NCI-H1436 (cell line): Measurements from ENCODE around the gene GNA14.
"Not testable (repeated sequence)": the region's sequence is repeated elsewhere in the genome, so short reads cannot be mapped to it uniquely, and the experiment has no call there.

Source experiments
- DNase-seq: peaks from one replicate; lab custom pipeline; 2025; lab: John Stamatoyannopoulos, UW

The GNA14 gene

DNA sequence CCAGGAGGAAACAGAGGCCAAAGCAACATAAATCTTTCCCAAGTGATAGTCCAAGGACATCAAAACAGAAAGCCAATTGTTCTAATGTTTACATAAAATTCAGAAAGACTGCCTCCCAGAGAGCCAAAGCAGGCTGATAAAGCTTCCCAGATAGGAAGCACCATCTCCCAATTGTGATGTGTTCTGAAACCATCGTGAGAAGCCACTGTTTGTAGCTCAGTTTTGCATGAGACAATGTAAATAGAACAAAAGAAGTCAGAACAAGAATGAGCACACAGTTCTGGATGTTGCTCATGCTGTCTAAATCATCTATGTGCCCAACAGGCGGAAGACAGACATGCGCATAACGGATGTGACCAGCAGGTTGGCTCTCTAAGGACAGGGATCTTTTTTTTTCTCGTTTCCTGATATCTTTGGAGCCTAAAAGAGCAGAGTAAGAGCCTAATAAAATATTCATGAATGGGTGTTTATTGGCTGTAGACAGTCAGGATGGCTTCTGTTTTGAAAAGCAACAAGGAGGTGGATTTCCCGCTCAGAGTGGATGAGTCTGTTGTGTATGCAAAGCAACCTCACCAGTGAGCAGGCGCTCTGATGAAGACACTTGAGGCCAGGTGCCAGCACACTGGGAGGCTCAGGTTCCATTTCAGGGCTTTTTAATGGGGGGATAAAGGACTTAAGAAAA, 113.6 kb downstream of the GNA14 start:
- no peak for DNase-seq

DNA sequence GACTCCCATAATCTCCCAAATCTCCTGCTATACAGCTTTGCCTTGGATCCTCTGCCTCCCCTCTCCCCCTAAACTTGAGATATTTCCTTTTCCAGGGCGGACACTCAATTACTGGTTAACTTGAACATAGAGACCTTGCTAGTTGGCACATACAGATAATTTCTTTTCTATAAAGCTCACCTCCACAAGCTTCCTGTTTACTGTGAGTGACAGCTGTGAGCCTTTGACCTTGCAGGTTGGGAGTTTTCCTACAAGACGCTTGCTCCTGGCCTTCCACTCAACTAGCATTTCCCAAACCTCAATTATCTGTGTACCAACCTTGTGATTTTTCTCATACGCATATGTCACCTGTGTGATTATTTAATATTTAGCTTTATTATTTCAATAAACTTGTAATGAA, 114.5 kb downstream of the GNA14 start:
- DNase-seq, result no peak

DNA sequence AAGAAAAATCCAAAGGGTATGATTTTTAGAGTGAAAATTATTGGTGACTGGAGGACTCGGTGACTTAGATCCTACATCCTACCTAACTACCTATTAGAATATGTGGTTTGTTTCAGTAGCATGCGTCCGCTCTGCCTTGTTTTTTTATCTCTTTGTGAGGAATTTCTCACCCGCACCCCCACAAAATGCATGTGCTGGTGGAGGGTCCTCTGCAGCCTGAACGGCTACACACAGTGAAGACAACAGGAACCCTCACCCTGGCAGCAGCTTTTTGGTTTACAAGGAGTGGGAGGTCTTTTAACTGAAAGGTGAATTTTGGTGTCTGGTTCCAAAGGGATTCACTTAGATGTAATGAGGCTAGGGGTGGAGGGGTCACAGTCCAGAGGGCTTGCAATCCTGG, 115.5 kb downstream of the GNA14 start:
- DNase-seq, result no peak

- no peak for DNase-seq
Observed at GRCh38 chr9:77531400-77531799, 116.7 kb downstream of the GNA14 start.

GRCh38 chr9:77523891-77524290, 124.2 kb downstream of the GNA14 start:
- DNase-seq, result no peak

DNA sequence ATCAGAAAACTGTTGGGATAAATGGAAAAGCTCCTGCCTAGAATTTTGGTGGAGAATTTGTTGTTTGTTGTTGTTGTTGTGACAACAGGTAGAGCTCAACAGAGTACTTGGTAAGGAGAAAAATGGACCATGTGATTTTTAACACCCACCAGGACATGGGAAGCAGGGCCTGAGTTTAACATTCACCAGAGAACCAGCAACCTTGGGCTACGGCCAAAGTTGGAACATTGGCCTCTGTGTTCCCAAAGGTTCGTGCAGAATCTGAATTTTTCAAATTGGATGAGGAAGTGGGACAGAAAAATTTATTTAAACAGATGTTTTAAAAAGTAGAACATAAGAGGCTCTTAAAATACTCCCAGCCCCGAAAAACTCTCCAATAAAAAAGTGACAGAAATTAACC, 127.0 kb downstream of the GNA14 start:
- DNase-seq, result no peak

- no peak for DNase-seq
Observed at GRCh38 chr9:77518688-77519087, 129.4 kb downstream of the GNA14 start.

DNA sequence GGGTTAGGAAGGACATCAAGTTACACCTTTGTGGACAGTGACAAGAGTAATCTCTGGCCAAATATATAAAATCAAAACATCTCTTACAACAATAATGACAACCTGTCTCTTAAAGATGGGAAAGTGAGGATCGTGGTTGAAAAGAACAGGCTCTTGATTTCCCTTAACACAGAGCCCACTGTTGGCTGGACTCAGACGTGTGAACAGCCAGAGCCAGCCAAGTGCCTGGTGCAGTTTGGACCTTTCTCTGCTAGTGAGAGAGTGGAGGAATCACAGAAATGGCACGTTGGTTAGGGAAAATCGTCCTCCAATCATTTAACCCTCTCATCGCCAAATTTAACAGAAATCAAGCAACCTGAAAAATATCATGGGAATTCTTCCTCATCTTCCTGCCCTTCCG, 131.3 kb downstream of the GNA14 start:
- no peak for DNase-seq

GRCh38 chr9:77514886-77515711, 133.0 kb downstream of the GNA14 start:
- DNase-seq, result no peak

- DNase-seq, result no peak
Observed at GRCh38 chr9:77513457-77513856, 134.7 kb downstream of the GNA14 start.

- no peak for DNase-seq
Observed at GRCh38 chr9:77512876-77513275, 135.2 kb downstream of the GNA14 start.

- DNase-seq, result no peak
Observed at GRCh38 chr9:77511525-77511924, 136.6 kb downstream of the GNA14 start.

DNA sequence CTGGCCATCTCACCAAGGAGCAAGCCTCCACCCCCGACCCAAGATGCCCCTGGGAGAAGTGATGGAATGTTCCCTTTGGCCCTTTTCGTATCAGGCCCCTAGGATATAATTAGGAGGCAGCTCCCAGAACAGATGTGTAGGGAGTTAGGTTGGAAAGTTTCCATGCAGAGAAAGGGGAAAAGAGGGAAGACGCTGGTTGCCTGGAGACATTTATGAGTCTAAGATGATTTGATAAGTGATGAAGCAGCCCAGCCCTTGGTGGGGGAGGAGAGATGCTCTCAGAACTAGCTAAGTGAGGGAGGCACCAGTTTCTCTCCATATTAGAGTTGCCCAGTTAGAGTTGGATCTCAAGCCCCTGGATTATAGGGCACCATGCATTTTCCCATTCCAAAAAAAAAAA, 137.5 kb downstream of the GNA14 start:
- DNase-seq, result no peak

DNA sequence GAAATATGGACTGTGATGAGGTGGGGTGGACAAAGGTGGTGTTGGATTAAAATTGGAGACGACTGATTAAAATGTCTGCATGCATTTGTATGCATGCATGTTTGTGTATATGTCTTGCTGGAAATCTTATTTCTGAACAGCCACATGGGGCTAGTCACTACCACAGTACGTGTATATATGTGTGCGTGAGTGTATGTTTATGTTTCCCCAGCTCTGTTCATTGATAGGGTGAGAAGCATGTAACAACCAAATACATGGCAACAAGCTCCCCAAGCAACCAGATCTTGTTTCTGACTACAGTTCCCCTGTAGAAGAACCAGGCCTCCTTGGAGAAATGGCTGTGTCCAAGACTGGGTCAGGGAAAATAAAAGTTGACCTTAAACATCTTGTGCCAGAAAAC, 139.7 kb downstream of the GNA14 start:
- DNase-seq, result no peak

DNA sequence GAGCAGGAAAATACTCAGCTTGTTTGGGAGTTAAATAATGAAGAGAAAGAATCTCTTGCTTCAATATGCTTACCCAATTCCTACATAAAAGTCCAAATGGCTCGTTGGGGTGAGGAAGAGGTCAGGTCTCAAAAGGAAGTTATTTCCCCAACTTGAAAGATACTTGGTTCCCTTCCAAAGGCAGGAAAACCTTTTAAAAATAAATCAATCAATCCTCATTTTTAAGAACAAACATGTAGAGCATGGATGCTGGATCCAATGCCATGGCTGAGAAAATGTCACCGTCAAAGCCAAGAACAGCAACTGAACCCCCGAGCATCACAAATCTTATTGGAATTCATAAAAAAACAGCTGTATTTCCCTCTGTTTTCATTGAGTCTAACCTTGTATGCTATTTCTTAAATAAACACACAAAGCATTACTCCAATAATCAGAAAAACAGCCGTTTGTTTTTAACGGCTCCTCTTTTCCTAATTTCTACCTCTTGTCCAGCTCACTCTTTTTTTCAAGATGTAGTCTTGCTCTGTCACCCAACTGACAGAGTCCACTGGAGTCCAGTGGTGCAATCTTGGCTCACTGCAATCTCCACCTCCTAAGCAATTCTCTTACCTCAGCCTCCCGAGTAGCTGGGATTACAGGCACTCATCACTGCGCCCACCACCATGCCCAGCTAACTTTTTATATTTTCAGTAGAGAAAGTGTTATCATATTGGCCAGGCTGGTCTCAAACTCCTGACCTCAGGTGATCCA, 140.7 kb downstream of the GNA14 start:
- DNase-seq, result no peak

- DNase-seq, result no peak
Observed at GRCh38 chr9:77505232-77505631, 142.9 kb downstream of the GNA14 start.

DNA sequence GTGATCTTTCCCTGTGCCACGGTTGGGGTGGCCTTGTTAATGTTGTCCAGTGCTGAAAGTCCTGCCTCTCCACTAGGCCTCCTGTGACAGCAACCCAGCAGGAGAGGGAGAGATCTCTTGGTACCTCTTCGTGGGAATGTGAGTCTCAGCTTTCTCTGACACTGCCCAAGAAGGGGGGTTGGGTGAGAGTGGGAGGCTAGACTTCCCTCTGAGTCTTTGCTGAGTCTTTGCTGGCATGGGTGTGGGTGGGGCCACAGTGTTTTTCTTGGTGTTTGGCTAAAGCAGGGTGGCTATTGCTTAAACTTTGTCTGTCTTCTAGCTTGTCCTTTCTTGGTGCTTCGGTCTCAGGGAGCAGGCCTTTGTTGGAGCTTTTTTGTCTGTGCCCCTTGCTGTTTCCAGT, 145.6 kb downstream of the GNA14 start:
- no peak for DNase-seq

- no peak for DNase-seq
Observed at GRCh38 chr9:77498891-77499290, 149.2 kb downstream of the GNA14 start.

DNA sequence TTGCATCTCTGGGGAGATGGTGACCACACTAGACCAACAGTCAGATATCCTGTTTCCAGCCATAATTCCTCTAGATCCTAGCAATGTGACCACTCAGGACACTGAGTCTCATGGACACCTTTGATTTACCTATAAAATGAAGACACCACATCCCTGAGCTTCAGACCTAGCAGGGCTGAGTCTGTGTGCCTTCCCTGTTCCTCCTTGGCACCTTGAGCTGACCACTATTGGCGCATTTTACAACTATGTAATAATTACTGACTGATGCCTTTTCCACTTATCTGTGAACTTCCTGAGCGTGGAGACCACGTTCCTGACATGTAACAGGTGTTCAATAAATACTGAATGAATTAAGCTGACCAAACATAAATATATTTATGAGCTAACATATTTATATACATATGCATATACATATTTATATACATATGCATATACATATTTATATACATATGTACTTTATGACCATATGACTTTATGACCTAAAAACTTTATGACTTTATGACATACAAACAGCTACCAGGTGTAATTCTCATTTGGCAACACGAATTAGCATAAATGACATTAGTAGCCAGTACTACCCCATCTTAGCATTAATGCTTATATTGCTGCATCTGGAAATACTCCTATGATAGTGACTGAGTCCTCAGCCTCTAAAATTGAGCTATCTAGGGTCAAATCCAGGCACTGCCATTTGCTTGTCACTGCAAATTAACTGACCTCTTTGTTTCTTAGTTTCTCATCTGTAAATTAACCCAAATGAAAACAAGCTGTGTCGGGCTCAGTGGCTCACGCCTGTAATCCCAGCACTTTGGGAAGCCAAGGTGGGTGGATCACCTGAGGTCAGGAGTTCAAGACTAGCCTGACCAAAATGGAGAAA, 150.6 kb downstream of the GNA14 start:
- no peak for DNase-seq

DNA sequence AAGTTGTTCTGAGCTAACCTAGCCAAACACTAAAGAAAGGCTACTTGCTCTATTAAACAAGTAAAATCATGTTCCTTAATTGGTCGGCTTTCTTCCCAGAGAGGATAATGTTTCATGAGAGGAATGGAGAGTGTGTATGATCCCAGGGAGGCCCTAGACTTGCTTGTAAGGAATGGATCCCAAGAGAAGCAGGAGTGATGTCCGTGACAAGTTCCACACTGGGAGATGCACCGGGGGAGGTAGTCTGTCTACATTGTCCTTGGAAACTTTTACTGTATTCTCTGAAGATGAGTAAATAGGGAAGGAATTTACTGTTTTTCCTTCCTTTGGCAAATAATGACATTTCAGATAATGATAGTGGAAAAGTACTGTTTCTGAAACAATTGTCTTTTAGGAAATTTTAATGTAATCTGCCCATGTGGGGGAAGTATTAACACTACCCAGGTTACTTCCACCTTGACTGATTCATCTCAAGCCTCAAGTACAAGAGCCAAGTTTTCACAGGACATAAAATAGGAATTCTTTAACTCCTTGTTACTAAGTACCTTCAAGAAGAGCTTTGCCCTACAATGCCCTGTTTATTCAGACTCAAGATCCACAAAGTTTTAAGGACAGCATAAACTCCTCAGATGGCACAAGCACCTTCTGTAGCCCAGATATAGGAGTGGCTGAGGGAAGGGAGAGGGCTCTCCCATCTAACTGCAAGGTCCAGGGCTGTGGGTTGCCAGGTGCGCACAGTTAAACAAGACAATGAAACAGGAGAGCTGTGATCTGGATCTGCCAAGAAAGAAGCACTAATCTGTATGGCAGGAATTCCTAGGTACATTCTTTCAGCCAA, 152.1 kb downstream of the GNA14 start:
- no peak for DNase-seq

GRCh38 chr9:77490279-77490678, 157.8 kb downstream of the GNA14 start:
- not testable (repeated sequence) for DNase-seq
